OCI-LY1 (cell line): Measurements from ENCODE around the gene EMILIN1.

ENCODE experiments used
- H2AFZ ChIP-seq: fragments of 200-600 bp; sonication (generic), shearing (Covaris generic); 2 replicates; pipeline ENCODE4 v1.6.0; 2014; ENCODE audit warnings: antibody characterized with exemption, mild to moderate bottlenecking, low read length
- H3F3A ChIP-seq: fragments of 200-600 bp; sonication (generic), shearing (Covaris generic); 2 replicates; pipeline ENCODE4 v1.6.0; 2014; ENCODE audit warnings: mild to moderate bottlenecking, antibody characterized with exemption, low read length, moderate library complexity; ENCODE audit not compliant: insufficient read depth
- H3K27ac ChIP-seq: fragments of 200-600 bp; sonication (generic); 2 replicates; pipeline ENCODE4 v1.5.1; 2014; ENCODE audit warnings: low read length, mixed run types, mild to moderate bottlenecking, low read depth; ENCODE audit not compliant: poor library complexity, severe bottlenecking
- H3K27me3 ChIP-seq: fragments of 200-600 bp; sonication (generic); 2 replicates; pipeline ENCODE4 v1.6.0; 2014; ENCODE audit warnings: antibody characterized with exemption, mild to moderate bottlenecking, low read length, moderate library complexity; ENCODE audit not compliant: insufficient read depth
- H3K36me3 ChIP-seq: fragments of 200-600 bp; sonication (generic); 2 replicates; pipeline ENCODE4 v1.6.1; 2014; ENCODE audit warnings: mild to moderate bottlenecking, antibody characterized with exemption, low read length, moderate library complexity, mixed read lengths; ENCODE audit not compliant: insufficient read depth
- H3K4me1 ChIP-seq: fragments of 200-600 bp; sonication (generic); 2 replicates; pipeline ENCODE4 v1.5.1; 2014; ENCODE audit warnings: mild to moderate bottlenecking, low read length, moderate library complexity; ENCODE audit not compliant: insufficient read depth, severe bottlenecking
- H3K4me2 ChIP-seq: fragments of 200-600 bp; sonication (generic), shearing (Covaris generic); 2 replicates; pipeline ENCODE4 v1.6.1; 2014; ENCODE audit warnings: low read length
- H3K4me3 ChIP-seq: fragments of 200-600 bp; sonication (generic); 2 replicates; pipeline ENCODE4 v1.5.1; 2014; ENCODE audit warnings: low read length, low read depth, mild to moderate bottlenecking, mixed read lengths; ENCODE audit not compliant: poor library complexity, severe bottlenecking
- H3K79me2 ChIP-seq: fragments of 200-600 bp; shearing (Covaris generic); 2 replicates; pipeline ENCODE4 v1.6.1; 2016; ENCODE audit warnings: mixed run types, low read length, mixed read lengths; ENCODE audit not compliant: insufficient read depth
- H3K9ac ChIP-seq: fragments of 200-600 bp; sonication (generic), shearing (Covaris generic); 2 replicates; pipeline ENCODE4 v1.6.1; 2014; ENCODE audit warnings: mild to moderate bottlenecking, low read length, mixed read lengths
- H3K9me2 ChIP-seq: fragments of 200-600 bp; sonication (generic), shearing (Covaris generic); 2 replicates; pipeline ENCODE4 v1.6.1; 2014; ENCODE audit warnings: low read depth, mild to moderate bottlenecking, low read length, mixed read lengths
- H3K9me3 ChIP-seq: fragments of 200-600 bp; shearing (Covaris generic); 2 replicates; pipeline ENCODE4 v1.6.1; 2014; ENCODE audit warnings: low read length, mixed read lengths
- H4K20me1 ChIP-seq: fragments of 200-600 bp; sonication (generic), shearing (Covaris generic); 2 replicates; pipeline ENCODE4 v1.6.0; 2016; ENCODE audit warnings: mild to moderate bottlenecking, low read length; ENCODE audit not compliant: insufficient read depth
- CTCF ChIP-seq: fragments of 200-600 bp; sonication (generic), shearing (Covaris generic); IDR thresholded peaks from 2 replicates; pipeline ENCODE4 v1.5.1; 2017; ENCODE audit warnings: mild to moderate bottlenecking, antibody characterized with exemption, low read length, moderate library complexity, mixed read lengths
- EZH2 ChIP-seq: fragments of 200-600 bp; sonication (generic), shearing (Covaris generic); IDR thresholded peaks from 2 replicates; pipeline ENCODE4 v1.8.0; 2017; ENCODE audit warnings: borderline replicate concordance, mixed run types, mild to moderate bottlenecking, antibody characterized with exemption, low read length, moderate library complexity, mixed read lengths

The EMILIN1 gene

GRCh38 chr2:27102329-27102728 is 23.9 kb downstream of the EMILIN1 start:
- Histone ChIP-seq H3K27me3 (no peaks in the 10 kb centered on the region; the same call in 1 of the 2 replicates), H3K9ac (no peak overlapping the region), H3K27ac (no peak overlapping the region), H3K9me2 (no peaks in the 10 kb centered on the region), H3K79me2 (no peaks in the 10 kb centered on the region), H3K4me2 (no peak overlapping the region), H2AFZ (no peak overlapping the region), H3K4me3 (no peak overlapping the region), H3K9me3 (no peaks in the 10 kb centered on the region), H3F3A (no peaks in the 10 kb centered on the region), H3K36me3 (no peaks in the 10 kb centered on the region), H3K4me1 (no peaks in the 10 kb centered on the region), H4K20me1 (no peaks in the 10 kb centered on the region)
- TF ChIP-seq CTCF, result no peak
- no peak for TF ChIP-seq EZH2

- Histone ChIP-seq H3K4me1 (no peaks in the 10 kb centered on the region), H3K36me3 (no peaks in the 10 kb centered on the region; the same call in 1 of the 2 replicates), H3K27me3 (no peaks in the 10 kb centered on the region; the same call in 1 of the 2 replicates), H3K9ac (no peak overlapping the region), H4K20me1 (no peaks in the 10 kb centered on the region), H3K4me2 (no peak overlapping the region), H3K79me2 (no peaks in the 10 kb centered on the region), H3K4me3 (no peak overlapping the region), H3K27ac (no peak overlapping the region), H3K9me2 (no peaks in the 10 kb centered on the region), H2AFZ (no peak overlapping the region), H3K9me3 (no peaks in the 10 kb centered on the region), H3F3A (no peaks in the 10 kb centered on the region)
- no peak for TF ChIP-seq CTCF
- no peak for TF ChIP-seq EZH2
Observed at GRCh38 chr2:27105981-27106380, 27.6 kb downstream of the EMILIN1 start.

DNA sequence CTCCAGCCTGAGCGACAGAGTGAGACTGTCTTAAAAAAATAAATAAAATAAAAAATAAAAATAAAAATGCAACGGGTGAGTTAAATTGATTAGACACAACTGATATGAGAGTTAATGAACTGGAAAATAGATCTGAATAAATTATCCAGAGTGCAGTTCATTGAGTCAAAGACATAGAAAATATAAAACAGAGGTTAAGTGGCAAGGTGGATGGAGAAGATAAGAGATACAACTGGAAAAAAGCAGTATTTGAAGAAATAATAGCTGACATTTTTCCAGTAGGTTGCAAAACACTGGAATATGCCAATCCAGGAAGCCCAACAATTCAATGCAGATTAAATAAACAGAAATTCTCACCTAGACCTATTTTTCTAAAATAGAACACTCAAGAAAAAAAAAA is 29.8 kb downstream of the EMILIN1 start:
- Histone ChIP-seq H3K36me3 (no peaks in the 10 kb centered on the region; the same call in 1 of the 2 replicates), H3K9me2 (no peaks in the 10 kb centered on the region), H3K27ac (no peak overlapping the region), H3K79me2 (no peaks in the 10 kb centered on the region), H3K9ac (no peak overlapping the region), H2AFZ (no peak overlapping the region), H3F3A (no peaks in the 10 kb centered on the region), H3K4me2 (no peak overlapping the region), H3K4me1 (no peaks in the 10 kb centered on the region), H3K4me3 (no peak overlapping the region), H4K20me1 (no peaks in the 10 kb centered on the region), H3K27me3 (no peaks in the 10 kb centered on the region), H3K9me3 (no peaks in the 10 kb centered on the region)
- no peak for TF ChIP-seq EZH2
- TF ChIP-seq CTCF, result no peak
